PC-3 (cell line): ENCODE results near the gene TYRP1. TPM values are rescaled to one million over a fixed set of nuclear protein-coding genes. Genes with fewer than 3 reads are reported as not detected.

Source experiments
- ATAC-seq: fragments of 200-7000 bp; cut with Tn5 transposase; 2 replicates; pipeline ENCODE4 v1.9.1; 2020; ENCODE audit warnings: mild to moderate bottlenecking, moderate library complexity
- BruUV-seq: library from RNA; stranded (reverse); fragments of 400-500 nt; replicated peaks from 2 replicates; lab custom pipeline; 2021; lab: Mats Ljungman, UMichigan
- CTCF ChIA-PET: fragments of 300-600 bp; sonication (Branson Sonifier 250); formaldehyde crosslinking; loops from one replicate; lab custom pipeline; 2022; ENCODE audit warnings: antibody characterized with exemption; lab: Charles Lee
- POLR2A ChIA-PET: fragments of 300-600 bp; sonication (Branson Sonifier 250); formaldehyde crosslinking; loops from one replicate; lab custom pipeline; 2022; ENCODE audit warnings: antibody characterized with exemption; ENCODE audit not compliant: unreplicated experiment; lab: Charles Lee
- DNase-seq: peaks from one replicate; pipeline ENCODE4 v3.0.0-alpha.2; 2015
- H2AFZ ChIP-seq: fragments of 300-600 bp; sonication (generic); 2 replicates; pipeline ENCODE4 v1.6.0; 2016; ENCODE audit warnings: antibody characterized with exemption, low read length
- H3F3A ChIP-seq: fragments of 300-600 bp; sonication (generic); one replicate; pipeline ENCODE4 v1.6.0; 2017; ENCODE audit warnings: antibody characterized with exemption, low read length, control low read depth, mild to moderate bottlenecking; ENCODE audit not compliant: unreplicated experiment
- H3K27ac ChIP-seq: fragments of 300-600 bp; sonication (generic); 2 replicates; pipeline ENCODE4 v1.5.1; 2016; ENCODE audit warnings: mild to moderate bottlenecking, low read length
- H3K27me3 ChIP-seq: fragments of 300-600 bp; sonication (generic); 2 replicates; pipeline ENCODE4 v1.6.1; 2016; ENCODE audit warnings: low read length, mixed read lengths
- H3K36me3 ChIP-seq: fragments of 300-600 bp; sonication (generic); 2 replicates; pipeline ENCODE4 v1.6.1; 2016; ENCODE audit warnings: low read depth, mixed run types, low read length, mixed read lengths
- H3K4me1 ChIP-seq: fragments of 300-600 bp; sonication (generic); 2 replicates; pipeline ENCODE4 v1.5.1; 2016; ENCODE audit warnings: low read length; ENCODE audit not compliant: insufficient read depth
- H3K4me2 ChIP-seq: fragments of 300-600 bp; sonication (generic); 2 replicates; pipeline ENCODE4 v1.6.0; 2016; ENCODE audit warnings: low read length
- H3K4me3 ChIP-seq: fragments of 300-600 bp; sonication (generic); 2 replicates; pipeline ENCODE4 v1.5.1; 2016; ENCODE audit warnings: mild to moderate bottlenecking, low read length, mixed read lengths
- H3K79me2 ChIP-seq: fragments of 300-600 bp; sonication (generic); 2 replicates; pipeline ENCODE4 v1.6.1; 2017; ENCODE audit warnings: low read length, mixed read lengths
- H3K9ac ChIP-seq: fragments of 300-600 bp; sonication (generic); 2 replicates; pipeline ENCODE4 v1.6.0; 2016; ENCODE audit warnings: mild to moderate bottlenecking, low read length
- H3K9me2 ChIP-seq: fragments of 300-600 bp; sonication (generic); replicated peaks from 2 replicates; pipeline ENCODE4 v1.6.1; 2016; ENCODE audit warnings: mixed run types, low read length, mixed read lengths
- H3K9me3 ChIP-seq: fragments of 300-600 bp; sonication (generic); 2 replicates; pipeline ENCODE4 v1.6.1; 2016; ENCODE audit warnings: low read length, mixed read lengths
- H4K20me1 ChIP-seq: fragments of 300-600 bp; sonication (generic); 2 replicates; pipeline ENCODE4 v1.6.1; 2016; ENCODE audit warnings: low read length, mixed read lengths
- EZH2 ChIP-seq: fragments of 300-600 bp; sonication (generic); IDR thresholded peaks from one replicate; pipeline ENCODE4 v1.6.1; 2017; ENCODE audit warnings: antibody characterized with exemption, mild to moderate bottlenecking, low read length; ENCODE audit not compliant: unreplicated experiment
- EZH2phosphoT487 ChIP-seq: fragments of 300-600 bp; sonication (generic); IDR thresholded peaks from 2 replicates; pipeline ENCODE4 v1.6.1; 2018; ENCODE audit warnings: mild to moderate bottlenecking, antibody characterized with exemption, low read length, borderline replicate concordance
- intact Hi-C: fragments of 100-400 bp; cut with micrococcal nuclease; formaldehyde crosslinking; loops from 2 replicates; pipeline ENCODE4 v1.9.0; 2023
- total RNA-seq: library from RNA; depleted of rRNA; stranded (reverse); fragments of >200 nt; gene quantifications from 2 replicates; pipeline ENCODE4 v1.2.3, GENCODE V29; 2014
- TF ChIP-seq, protein P1 (sequence below): fragments of 300-600 bp; sonication (generic); conservative IDR thresholded peaks from 2 replicates; pipeline ENCODE4 v1.5.1; 2017; ENCODE audit warnings: antibody characterized with exemption, low read depth, mild to moderate bottlenecking, low read length

The TYRP1 gene
- total RNA-seq, 1 experiment from 2014 or later, result 0.22 TPM

DNA sequence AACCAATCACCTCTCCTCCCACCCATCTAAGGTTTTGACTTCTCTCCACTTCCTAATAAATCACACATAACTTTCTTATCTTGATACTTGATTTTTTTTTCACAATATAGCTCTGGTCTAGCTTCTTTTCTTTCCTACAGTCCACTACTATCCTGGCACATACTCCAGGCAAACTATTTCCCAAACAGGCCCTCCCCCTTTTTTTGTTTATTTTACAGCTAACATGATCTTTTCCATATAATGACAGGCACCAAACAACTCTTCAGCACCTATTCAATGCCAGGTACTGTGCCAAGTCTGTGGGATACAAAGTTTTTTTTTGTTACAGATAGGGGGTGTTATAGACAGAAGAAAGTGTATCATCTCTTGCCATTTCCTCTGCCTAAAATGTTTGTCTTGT lies 7.9 kb downstream of the TYRP1 start:
- no TSS peak for BruUV-seq
- Histone ChIP-seq H3K4me3 (no peak overlapping the region), H3K27me3 (no peaks in the 10 kb centered on the region), H3F3A (no peaks in the 10 kb centered on the region), H3K9ac (no peak overlapping the region), H3K36me3 (no peaks in the 10 kb centered on the region), H2AFZ (no peak overlapping the region), H3K9me3 (no peaks in the 10 kb centered on the region), H3K9me2 (no peaks in the 10 kb centered on the region), H3K4me1 (peaks cover 6% of the 10 kb centered on the region), H3K4me2 (no peak overlapping the region), H4K20me1 (no peaks in the 10 kb centered on the region), H3K27ac (no peak overlapping the region), H3K79me2 (no peaks in the 10 kb centered on the region)
- POLR2A ChIA-PET, result no interaction called here
- TF ChIP-seq, protein P1, sequence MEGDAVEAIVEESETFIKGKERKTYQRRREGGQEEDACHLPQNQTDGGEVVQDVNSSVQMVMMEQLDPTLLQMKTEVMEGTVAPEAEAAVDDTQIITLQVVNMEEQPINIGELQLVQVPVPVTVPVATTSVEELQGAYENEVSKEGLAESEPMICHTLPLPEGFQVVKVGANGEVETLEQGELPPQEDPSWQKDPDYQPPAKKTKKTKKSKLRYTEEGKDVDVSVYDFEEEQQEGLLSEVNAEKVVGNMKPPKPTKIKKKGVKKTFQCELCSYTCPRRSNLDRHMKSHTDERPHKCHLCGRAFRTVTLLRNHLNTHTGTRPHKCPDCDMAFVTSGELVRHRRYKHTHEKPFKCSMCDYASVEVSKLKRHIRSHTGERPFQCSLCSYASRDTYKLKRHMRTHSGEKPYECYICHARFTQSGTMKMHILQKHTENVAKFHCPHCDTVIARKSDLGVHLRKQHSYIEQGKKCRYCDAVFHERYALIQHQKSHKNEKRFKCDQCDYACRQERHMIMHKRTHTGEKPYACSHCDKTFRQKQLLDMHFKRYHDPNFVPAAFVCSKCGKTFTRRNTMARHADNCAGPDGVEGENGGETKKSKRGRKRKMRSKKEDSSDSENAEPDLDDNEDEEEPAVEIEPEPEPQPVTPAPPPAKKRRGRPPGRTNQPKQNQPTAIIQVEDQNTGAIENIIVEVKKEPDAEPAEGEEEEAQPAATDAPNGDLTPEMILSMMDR, result no peak
- TF ChIP-seq EZH2, result no peak
- no peak for TF ChIP-seq EZH2phosphoT487
- DNase-seq (no peak), ATAC-seq (no peak)
- intact Hi-C loops, result loop anchor here (5.0 kb wide), 3 partner anchors 181 to 386 kb away; no protein-coding TSS in a partner anchor
- CTCF ChIA-PET, result interaction anchor here (0.6 kb wide), 1 partner anchor 498 kb away, joined by 3 read pairs; no protein-coding TSS in a partner anchor

DNA sequence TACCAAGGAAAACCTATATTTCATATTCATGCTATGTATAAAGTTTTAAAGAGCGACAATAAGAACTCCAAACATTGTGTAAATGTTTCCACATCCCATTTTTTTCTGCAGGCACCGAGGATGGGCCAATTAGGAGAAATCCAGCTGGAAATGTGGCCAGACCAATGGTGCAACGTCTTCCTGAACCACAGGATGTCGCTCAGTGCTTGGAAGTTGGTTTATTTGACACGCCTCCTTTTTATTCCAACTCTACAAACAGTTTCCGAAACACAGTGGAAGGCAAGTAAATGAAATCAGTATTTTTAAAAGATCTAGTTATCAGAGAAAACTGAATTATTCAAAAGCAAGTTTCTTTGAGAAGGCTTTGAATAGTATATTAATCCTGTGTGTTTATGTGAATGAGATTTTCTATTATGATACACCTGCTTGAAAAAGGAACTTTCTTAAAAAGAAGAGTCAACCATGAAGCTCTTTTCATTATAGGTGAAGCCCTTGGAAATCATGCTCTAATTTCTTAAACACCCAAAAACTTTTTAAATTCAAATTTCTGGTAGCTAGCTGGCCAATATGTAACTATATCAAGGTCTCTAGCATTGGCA lies 9.1 kb downstream of the TYRP1 start:
- ATAC-seq, result peak; percentile 54
- peak overlapping the region; percentile 69 for H2AFZ ChIP-seq
- intact Hi-C loops, result loop anchor here (1.0 to 5.0 kb wide), 4 partner anchors 17 to 385 kb away; no protein-coding TSS in a partner anchor
- BruUV-seq, result no TSS peak
- H3K36me3 ChIP-seq, result no peaks in the 10 kb centered on the region
- H3K27me3 ChIP-seq, result no peaks in the 10 kb centered on the region
- H3K27ac ChIP-seq, result no peak overlapping the region
- 0 out of 2 replicates have a peak overlapping the region, but pooled peaks have one; percentile 20 for H3K9ac ChIP-seq
- H3K9me2 ChIP-seq, result no peaks in the 10 kb centered on the region
- peaks cover 17% of the 10 kb centered on the region for H3K4me1 ChIP-seq
- ChIA-PET POLR2A (no interaction called here), CTCF (interaction anchor here (0.5 to 1.4 kb wide), 6 partner anchors 16 to 1412 kb away, joined by 3 to 6 read pairs (median 3); no protein-coding TSS in a partner anchor)
- no peaks in the 10 kb centered on the region for H4K20me1 ChIP-seq
- H3K4me2 ChIP-seq, result peak overlapping the region; percentile 81
- H3K79me2 ChIP-seq, result no peaks in the 10 kb centered on the region
- H3F3A ChIP-seq, result no peaks in the 10 kb centered on the region
- no peaks in the 10 kb centered on the region for H3K9me3 ChIP-seq
- no peak for TF ChIP-seq EZH2phosphoT487
- TF ChIP-seq, protein P1, result peak; percentile 81
- DNase-seq, result peak; percentile 70
- H3K4me3 ChIP-seq, result peak overlapping the region; percentile 52; the same call in 1 of the 2 replicates

DNA sequence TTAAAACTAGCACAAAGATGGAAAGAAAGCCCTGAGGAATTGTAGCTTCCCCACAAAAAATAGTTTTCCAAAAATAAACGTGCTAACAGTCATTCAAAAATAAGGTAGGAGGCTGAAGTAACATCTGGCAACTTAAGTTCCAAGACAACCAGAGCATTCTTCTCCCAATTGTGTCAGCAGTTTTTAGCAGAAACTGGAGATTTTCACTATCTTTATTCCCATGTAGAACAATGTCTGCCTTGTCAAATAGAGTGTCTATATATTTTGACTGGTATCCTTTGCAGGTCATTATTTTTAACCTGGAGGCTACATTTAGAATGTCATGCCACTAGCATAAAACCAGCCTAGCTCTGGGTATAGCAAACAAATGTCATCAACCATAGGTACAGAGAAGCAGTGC lies 10.8 kb downstream of the TYRP1 start:
- Histone ChIP-seq H3K9me3 (no peaks in the 10 kb centered on the region), H3K4me2 (no peak overlapping the region), H3K9me2 (no peaks in the 10 kb centered on the region), H4K20me1 (no peaks in the 10 kb centered on the region), H3K4me3 (no peak overlapping the region), H2AFZ (no peak overlapping the region), H3K27me3 (no peaks in the 10 kb centered on the region), H3K27ac (no peak overlapping the region), H3K36me3 (no peaks in the 10 kb centered on the region), H3K4me1 (peaks cover 30% of the 10 kb centered on the region), H3K9ac (no peak overlapping the region), H3K79me2 (no peaks in the 10 kb centered on the region), H3F3A (no peaks in the 10 kb centered on the region)
- POLR2A ChIA-PET, result no interaction called here
- DNase-seq, result no peak
- no peak for ATAC-seq
- intact Hi-C loops, result loop anchor here (5.0 kb wide), 3 partner anchors 178 to 383 kb away; no protein-coding TSS in a partner anchor
- BruUV-seq, result no TSS peak
- CTCF ChIA-PET, result no interaction called here
- TF ChIP-seq EZH2, result no peak
- TF ChIP-seq, protein P1, result no peak
- no peak for TF ChIP-seq EZH2phosphoT487
